Muscle of arm (tissue), 14 donors: ENCODE measurements around the gene ARHGEF19. TPM values are rescaled to one million over a fixed set of nuclear protein-coding genes. Genes with fewer than 3 reads are reported as not detected.
"Not testable (repeated sequence)": the region's sequence is repeated elsewhere in the genome, so short reads cannot be mapped to it uniquely, and the experiment has no call there.

Experiments used
- DNase-seq: peaks from one replicate; pipeline ENCODE4 v3.0.0-alpha.2; 2013
- long read RNA-seq, 11 donors: transcript quantifications; one replicate each; lab custom pipeline, GENCODE V29; 2026
- polyA plus RNA-seq, 12 donors: library from polyadenylated mRNA; unstranded; fragments of 120-200 nt; gene quantifications; one replicate each; pipeline ENCODE4 v1.2.1, GENCODE V29; 2013; ENCODE audit not compliant: insufficient read length in 12 of 12

The ARHGEF19 gene
- polyA plus RNA-seq = 10 to 100 TPM in 2 of 12 donors, 1 to 10 TPM in 8, not detected in 2; 1.6 to 28.6 (median 2.7) TPM
- long read RNA-seq, donor 1, partial matches to known transcripts = 0 of 2 reads
- long read RNA-seq, donor 1, other reads (novel, unspliced or antisense) = 0 of 2 reads
- long read RNA-seq, donor 2 = 0 reads
- long read RNA-seq, donor 3 = 0 reads
- long read RNA-seq, donor 4 = 0 reads
- long read RNA-seq, donor 5 = 0 reads
- long read RNA-seq, donor 6 = 0 reads
- long read RNA-seq, donor 7 = 0 reads
- long read RNA-seq, donor 8 = 0 reads
- long read RNA-seq, donor 9 = 0 reads
- long read RNA-seq, donor 10 = 0 reads
- long read RNA-seq, donor 11 = 0 reads

DNA sequence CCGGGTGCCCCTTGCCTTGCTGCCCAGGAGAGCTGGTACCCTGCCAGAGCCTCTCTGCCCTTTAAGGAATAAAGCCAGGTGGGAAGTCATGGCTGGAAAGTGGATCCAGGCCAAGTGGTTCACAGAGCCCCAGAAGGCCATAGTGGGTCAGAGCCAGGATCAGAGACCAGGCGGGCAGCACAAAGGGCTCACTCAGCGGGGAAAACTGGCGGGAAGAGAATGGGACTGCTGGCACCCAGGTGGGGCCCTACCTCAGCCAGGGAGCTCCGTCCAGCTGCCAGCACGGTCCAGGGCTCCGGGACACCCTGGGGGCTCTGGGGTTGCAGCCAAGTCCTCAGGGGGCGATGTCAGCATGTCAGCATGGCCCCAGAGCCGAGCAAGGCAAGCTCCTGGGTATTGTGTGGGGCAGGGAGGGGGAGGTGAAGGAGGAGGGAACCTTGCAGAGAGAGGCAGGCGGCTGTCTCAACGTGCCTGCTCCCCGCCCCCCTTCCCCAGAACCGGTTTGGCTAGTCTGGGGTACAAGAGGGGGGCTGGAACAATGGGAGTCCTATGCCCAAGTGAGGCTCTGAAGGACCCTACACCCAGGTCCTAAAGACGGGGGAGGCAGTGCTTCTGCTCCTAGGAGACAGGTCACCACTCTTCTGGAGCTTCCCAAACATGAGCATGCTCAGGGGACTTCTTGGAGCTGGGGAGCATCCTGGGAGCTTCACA lies at the start of gene ARHGEF19:
Gene ARHGEF19, minus strand, starts transcription at position 402 of the 711 bp plus-strand sequence. CDS start 3,598 bp downstream, outside the sequence.
- no peak for DNase-seq

DNA sequence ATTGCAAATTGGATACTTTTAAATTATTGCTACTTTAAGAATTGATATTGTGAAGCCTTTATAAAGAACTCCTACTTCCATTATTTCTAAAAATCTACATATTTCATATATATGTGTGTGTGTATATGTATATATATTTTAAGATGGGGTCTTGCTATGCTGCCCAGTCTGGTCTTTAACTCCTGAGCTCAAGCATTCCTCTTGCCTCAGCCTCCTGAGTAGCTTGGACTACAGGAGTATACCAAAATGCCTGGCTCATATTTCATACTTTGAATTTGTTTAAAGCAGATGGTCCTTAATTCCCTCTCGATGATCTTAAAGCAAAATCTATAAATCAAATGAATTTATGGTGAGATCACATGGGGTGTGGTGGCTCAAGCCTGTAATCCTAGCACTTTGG lies 49.6 kb upstream of the ARHGEF19 start:
- DNase-seq = no peak

DNA sequence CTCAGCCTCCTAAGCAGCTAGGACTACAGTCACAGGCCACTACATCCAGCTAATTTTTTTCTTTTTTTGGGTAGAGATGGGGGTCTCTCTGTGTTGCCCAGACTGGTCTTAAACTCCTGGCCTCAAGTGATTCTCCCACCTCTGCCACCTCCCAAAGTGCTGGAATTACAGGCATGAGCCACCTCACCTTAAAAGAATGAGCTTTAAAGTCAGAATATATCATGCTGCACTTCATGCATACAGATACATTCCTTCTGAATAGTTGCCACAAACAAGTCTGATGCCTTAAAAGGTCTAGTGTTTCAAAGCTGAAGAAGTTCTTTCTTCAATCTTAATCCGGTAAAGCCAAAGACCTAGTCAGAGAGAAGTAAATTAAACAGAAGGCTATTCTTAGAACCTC lies 48.4 kb upstream of the ARHGEF19 start:
- DNase-seq = no peak

DNA sequence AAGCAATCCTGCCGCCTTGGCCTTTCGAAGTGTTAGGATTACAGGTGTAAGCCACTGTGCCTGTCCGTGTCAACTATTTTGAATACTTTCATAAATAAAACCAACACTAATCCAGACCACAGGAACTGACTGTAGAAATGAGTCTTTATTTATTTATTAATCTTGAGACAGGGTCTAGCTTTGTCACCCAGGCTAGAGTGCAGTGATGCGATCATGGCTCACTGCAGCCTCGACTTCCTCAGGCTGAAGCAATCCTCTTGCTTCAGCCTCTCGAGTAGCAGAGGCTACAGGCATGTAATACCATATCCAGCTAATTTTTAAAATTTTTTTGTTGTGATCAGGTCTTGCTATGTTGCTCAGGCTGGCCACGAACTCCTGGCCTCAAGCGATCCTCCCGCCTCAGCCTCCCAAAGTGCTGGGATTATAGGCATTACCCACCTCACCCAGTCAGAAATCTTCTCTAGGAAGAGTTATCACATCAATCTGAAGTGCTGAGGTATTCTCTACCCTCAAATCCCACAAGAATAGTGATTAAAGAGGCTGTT lies 46.2 kb upstream of the ARHGEF19 start:
- DNase-seq = no peak

DNA sequence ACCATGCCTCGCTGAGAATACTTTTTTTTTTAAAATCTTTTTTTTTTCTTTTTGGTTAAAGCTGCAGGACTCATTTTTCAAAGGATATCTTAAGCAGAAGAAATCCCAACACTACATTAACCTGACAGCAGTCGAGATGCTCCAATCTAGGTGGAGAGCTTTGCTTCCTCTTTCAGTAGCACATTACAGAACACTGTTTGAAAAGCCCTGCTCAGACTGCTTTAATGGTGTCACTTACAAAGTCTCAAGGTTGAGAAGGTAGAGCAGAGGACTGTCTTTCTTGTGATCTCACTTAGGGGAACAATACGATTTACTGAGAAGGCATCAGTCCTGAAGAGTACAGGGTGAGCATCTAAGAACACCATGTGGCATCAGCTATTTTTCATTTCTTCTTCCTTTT lies 45.5 kb upstream of the ARHGEF19 start:
- DNase-seq = no peak

DNA sequence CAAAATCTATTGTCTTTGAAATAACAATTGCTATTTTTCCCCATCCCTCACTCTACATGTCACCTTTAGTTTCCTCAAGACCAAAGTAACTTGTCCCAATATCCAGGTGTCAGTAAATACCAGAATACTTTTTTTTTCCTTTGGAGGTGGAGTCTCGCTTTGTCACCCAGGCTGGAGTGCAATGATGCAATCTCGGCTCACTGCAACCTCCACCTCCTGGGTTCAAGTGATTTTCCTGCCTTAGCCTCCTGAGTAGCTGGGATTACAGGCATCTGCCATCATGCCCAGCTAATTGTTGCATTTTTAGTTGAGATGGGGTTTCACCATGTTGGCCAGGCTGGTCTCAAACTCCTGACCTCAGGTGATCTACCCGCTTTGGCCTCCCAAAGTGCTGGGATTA lies 45.1 kb upstream of the ARHGEF19 start:
- not testable (repeated sequence) for DNase-seq

DNA sequence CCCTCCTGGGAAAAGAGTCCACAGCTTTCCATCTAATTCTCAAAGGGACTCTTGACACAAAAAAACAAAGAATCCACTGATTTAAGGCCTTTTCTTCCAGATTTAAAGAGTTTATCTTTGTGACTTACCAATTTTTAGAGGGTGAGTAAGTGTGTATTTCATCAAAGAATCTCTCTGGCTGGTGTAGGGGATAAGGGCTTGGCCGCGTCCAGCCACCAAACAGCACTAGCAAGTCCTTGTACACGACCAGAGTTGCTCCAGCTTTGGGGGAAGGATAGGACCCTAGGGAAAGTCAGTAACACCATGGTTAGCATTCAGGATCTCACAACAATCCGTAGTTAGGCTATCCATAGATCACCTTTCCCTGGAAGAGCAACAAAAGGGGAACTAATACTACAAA lies 44.0 kb upstream of the ARHGEF19 start:
- DNase-seq = no peak

DNA sequence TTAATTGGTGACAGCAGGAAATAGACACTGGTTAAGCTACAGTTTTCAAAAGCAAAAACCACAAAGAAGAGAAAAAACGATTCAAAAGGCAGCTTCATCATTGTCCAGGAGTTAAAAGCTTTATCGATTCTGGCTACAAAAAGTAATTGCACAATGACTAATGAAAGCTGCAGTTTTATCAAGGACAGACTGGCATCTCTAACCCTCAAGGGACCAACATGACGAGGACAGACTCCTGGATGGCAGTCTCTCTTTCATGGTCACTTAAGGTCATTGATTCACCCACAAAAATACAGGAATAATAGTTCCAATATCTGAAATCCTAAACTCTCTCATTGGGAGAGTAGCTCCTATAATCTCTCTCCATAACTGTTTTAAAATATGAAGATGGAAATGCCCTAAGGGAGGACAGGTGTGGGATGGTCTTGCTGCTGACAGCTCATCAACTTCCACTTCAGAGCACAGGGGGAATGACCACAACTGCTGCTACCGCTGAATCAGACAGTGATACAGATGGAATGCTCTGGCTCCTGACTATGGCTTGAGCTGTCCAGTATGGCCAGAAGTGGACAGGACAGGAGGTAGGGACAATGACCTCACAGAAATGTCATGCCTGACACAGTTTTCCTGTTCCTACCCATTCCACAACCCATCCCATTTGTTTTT lies 41.9 kb upstream of the ARHGEF19 start:
- no peak for DNase-seq

DNA sequence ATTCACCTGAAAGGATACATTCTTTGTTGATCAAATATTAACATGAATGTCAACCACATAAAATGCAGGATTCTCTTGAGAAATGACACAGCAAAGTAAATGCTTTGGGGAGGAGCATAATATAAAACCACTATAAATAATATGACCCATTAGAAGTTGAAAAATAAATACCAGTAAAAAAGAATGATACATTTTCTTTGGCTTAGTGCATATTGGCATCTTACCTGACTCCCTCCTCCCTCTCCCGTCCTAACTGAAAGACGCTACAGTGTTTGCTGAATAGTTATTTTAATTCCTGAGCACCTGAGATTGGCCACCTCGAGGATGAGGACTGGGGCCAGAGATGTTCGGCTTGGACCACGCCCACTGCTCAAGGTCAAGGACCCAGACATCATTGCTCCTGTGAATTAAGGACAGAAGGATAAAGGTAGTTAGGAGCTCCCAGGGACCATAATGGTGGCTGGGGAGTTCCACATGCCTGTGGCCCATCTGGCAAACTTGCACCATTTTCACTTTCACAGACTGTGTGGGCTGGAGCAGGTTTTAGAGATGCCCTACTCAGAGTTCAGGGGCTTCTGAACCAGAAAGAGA lies 41.0 kb upstream of the ARHGEF19 start:
- no peak for DNase-seq

DNA sequence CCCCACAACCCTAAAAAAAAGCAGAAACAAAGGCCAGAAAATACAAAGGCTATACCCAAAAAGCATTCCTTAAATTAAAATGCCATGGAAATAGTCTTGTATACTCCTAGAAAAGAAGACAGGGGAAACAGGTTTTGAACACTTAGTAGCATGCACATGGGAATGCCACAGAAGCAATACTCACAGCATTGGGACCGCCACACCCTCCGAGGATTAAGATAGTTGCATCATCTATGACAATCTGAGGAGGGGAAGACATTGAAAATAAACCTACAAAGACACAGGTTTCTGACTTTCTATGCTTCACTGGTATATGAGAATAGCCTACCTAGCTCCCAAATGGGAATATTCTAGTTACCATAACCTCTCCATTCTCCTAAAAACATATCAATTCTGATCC lies 40.5 kb upstream of the ARHGEF19 start:
- DNase-seq = no peak

DNA sequence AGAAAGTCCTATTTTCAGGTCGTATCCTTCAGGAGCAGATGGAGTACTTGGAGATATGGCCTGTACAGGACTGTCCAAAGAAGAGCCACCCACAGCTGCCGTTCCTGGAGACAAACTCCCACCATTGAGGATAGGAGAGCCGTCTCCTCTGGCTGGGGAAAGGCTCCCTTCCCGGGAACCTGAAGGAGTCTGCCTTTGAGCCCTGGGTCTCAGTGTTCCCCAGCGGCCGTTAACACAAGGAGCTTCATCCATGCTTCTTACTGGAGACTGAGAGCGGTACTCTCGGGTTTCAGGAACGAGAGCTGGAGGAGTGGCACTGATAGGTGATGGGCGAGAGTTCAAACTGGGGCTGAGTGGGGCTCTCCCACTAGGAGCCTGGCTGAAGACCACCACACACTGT lies 38.9 kb upstream of the ARHGEF19 start:
- DNase-seq = no peak

DNA sequence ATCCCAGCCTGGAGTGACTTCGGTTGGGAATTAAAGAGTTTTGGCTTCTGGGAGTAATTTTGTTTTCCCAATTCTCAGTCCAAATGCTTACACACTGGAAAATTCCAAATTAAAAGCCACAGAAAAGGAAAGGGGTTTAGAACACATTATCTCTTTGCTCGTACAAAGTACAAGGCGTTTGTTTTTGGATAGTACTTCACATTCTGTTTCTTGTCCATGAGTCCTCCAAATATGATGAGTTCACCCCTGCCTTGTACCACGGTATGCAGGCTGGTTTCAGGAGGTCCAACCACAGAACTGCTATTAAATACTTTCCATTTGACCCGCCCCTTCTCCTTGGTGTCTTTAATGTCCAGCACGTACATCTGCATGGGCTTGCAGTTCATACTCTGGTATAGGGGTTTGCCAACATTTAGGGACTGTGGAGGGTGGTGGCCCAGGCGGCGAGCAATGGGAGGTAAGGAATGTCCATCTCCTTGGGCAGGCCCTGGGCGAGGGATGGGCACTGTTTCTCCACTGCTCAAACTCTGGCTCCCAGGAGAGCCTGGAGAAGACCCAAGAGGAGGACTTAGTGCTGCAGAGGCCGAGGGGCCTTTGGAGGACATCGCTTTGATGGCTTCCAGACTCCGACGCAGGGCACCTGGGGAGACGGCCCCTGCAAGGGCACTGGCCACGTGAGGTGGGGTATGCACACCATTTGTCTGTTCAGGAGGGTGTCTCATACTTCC lies 38.2 kb upstream of the ARHGEF19 start:
- DNase-seq = no peak

DNA sequence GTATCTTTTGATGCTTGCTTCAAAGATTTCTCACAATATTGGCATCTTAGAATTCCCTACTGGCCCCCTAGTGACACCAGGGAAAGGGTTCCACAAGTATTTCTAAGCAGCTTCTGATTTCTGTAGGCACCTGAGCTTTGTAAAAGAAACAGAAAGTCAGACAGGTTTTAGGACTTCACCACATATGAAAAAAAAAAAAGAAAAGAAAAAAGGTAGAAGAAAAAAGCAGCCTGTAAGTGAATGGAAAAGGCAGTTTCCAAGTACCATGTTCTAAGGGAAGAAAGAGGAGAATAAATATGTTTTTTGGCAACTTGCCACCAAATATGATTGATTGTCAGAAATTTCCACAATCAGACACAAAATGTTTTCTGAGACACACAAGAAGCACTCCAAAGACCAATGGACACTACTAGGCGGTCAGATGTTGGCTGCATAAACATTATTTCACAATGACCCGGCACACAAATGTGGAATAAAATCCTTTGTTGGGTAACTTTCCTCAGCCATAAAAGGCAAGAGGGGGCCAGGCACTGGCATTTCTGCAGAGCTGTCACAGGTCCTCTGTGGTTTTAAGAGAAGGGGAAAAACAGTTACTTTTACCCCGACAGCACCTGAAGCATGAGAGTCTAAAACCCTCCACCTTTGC lies 37.3 kb upstream of the ARHGEF19 start:
- peak; percentile 35 for DNase-seq

DNA sequence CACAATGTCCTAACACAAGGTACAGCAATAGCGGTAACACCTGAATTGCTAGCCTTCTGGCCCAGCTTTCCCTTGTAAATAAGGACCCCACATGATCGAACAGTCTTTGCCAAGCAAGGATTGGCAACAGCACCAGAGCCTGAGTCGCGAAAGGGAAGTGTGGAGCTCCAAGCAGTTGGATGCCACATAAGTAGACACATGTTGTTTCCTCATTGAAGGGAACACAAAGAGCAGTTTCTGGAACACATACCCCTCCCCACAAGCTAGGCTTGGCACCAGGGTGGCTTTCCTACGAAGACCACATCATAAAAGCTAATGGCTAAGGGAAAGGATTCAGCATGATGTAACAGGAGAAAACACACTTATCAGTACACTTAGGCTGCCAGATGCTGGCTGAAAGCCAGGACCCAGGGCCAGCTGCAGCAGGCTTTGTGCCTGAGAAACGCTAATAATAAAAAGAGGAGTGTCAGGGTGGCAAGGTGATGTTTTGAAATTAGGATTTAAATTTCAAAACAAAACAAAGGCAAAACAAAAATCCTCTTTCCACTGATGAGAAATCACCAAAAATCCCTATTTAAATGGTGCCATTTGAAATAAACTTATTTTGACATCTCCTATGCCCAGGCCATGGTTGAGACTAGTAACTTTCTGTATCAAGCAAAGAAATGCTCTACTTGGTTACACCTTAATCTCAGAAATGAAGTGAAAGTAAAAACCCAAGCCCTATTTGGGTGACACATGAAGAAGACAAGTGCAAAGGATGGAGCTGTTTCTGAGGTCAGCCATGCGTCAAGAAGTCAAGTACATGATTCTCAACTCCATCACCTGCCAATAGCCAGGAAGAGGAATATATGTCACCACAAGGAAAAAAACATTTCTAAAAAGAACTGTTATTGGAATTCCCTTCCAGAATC lies 36.4 kb upstream of the ARHGEF19 start:
- DNase-seq = peak; percentile 49

DNA sequence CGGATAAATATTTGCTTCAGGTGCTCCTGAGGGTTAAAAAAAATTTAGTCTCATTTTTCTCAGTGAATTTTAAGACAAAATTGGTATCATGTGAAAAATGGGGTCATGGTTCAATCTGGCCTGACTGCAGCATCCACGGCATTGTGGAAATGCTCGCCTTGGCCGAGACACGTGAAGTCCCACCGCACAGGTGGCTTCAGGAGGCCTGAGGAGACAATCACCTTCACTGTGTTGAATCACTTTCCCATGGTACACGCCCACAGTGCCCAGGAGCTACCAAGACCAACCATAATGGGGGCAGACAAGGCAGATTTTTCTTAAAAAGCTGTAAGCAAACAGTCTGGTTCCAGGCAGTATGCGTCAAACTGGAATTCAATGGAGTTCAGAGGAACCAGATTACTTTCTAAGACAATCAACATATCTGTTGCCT lies 35.6 kb upstream of the ARHGEF19 start:
- no peak for DNase-seq

DNA sequence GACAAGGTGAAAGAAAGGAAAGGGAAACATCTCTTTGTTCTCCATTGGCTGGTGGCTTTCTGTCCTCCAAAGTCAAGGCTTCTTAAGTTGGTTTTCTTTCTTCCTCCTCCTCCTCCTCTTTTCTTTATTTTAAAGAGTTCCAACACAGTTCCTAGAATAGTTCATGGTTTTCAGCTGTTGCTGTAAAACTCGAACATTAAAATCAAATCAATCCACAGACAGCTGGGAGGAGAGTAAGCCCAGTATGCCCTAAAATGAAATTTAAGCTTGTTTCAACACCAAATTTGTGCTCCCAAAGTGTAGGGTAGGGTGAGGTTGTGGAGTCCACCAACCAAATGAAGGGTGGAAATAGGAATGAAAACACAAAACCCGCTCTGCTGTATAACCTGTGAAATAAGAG lies 35.0 kb upstream of the ARHGEF19 start:
- DNase-seq = no peak

DNA sequence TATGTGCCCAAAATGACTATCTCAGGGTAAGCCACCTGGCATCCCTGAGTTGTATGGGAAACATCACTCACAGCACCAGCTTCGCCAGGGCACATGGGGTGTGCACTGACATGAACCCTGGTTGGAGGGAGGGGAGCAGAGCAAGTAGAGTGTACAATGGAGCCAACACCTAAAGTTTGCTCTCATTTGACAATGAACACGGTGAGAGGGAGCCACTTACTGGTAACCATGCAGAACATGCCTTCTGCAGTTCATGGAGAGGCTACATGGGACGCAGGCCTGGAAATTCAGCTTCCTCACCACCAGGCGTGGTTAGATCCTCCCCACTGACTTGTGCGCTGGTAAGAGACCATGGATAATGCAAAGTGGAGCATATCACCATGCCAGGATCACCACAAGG lies 34.5 kb upstream of the ARHGEF19 start:
- DNase-seq = no peak

DNA sequence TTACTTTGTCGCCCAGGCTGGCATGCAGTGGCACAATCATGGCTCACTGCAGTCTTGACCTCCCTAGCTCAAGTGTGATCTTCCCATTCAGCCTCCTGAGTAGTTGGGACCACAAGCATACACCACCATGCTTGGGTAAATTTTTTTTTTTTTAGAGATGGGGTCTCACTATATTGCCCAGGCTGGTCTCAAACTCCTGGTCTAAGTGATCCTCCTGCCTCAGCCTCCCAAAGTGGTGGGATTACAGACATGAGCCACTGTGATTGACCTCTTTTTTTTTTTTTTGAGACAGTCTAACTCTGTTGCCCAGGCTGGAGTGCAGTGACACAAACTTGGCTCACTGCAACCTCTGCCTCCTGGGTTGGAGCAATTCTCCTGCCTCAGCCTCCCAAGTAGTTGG lies 33.8 kb upstream of the ARHGEF19 start:
- DNase-seq = not testable (repeated sequence)

DNA sequence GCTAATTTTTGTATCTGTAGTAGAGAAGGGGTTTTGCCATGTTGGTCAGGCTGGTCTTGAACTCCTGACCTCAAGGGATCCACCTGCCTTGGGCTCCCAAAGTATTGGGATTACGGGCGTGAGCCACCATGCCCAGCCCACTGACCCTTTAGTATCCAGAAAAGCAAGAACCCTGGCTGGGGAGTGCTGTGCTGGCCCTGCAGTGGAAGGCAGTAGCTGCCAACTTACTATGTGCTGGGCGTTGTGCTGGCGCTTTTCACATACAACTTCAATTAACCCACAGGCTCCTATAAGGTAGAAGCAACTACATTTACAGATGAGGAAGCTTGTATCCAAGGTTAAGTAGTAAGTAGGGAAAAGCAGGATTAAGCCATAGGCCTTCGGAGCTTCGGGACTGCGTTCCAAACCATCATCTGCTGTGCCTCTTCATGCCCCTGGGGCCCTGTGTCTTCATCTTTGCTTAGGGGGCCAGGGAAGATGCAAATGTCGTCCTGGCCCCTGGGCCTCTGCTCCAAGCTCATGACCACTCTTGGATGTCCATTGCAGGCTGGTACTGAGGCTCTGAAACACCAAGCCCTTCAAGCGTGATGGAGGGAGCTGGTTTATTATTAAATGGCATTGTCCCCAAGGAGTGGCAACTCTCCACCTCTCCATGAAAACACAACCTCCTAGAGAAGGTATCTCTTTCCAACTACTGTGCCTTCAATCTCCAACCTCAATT lies 33.2 kb upstream of the ARHGEF19 start:
- no peak for DNase-seq
